Spleen (tissue), 7 donors: ENCODE data around the gene ABTB1.

Source experiments
- CTCF ChIP-seq, 11 experiments: fragments of 200-600 bp in 7 of 11; fragments of 450-650 bp in 4 of 11; sonication (generic) in 4 of 11; IDR thresholded peaks in 8 of 11; conservative IDR thresholded peaks in 3 of 11; 1 replicate in 7 of 11; 2 replicates in 4 of 11; pipeline versions ENCODE4 v1.4.0 to v1.8.0; 2016 to 2021; ENCODE audit warnings: antibody characterized with exemption in 11 of 11, inconsistent platforms in 4 of 11, mild to moderate bottlenecking in 1 of 11
- POLR2AphosphoS5 ChIP-seq, 3 donors: sonication (generic); formaldehyde crosslinking; IDR thresholded peaks; one replicate each; pipeline ENCODE4 v1.5.1; 2017; ENCODE audit warnings: antibody characterized with exemption in 3 of 3
- donor health status: DM: no; HTN: no; CAD: no; lungs with moderate emphysema.
- donor health status: DM: no; HTN: no; CAD: no.
- donor health status: DM: no; HTN: no; CAD: no.

- TF ChIP-seq CTCF (IDR thresholded peaks at IDR 0.05 in 8 of 11, conservative IDR thresholded peaks at IDR 0.05 in 3 of 11), result no peak
- TF ChIP-seq POLR2AphosphoS5 (IDR thresholded peaks at IDR 0.05), result no peak
Observed at GRCh38 chr3:127686512-127686894, 13.8 kb downstream of the ABTB1 start.
